Adrenal gland (tissue), 12 donors: Measurements from ENCODE around the gene TEX22. TPM values are rescaled to one million over a fixed set of nuclear protein-coding genes. Genes with fewer than 3 reads are reported as not detected.

Experiments
- DNase-seq, 7 donors: peaks; one replicate each; pipeline ENCODE4 v3.0.0-alpha.2; 2019 to 2020
- H3K27ac ChIP-seq, 5 donors: fragments of 200-600 bp; sonication (generic) in 4 of 5; 1 replicate in 3 of 5; 2 replicates in 2 of 5; pipeline versions ENCODE4 v1.5.1 to v1.8.0; 2016 to 2020; ENCODE audit warnings: mild to moderate bottlenecking in 1 of 5
- H3K27me3 ChIP-seq: fragments of 200-600 bp; 2 replicates; pipeline ENCODE4 v1.8.0; 2021
- H3K36me3 ChIP-seq, 2 donors: fragments of 200-600 bp; replicated peaks in 1 of 2; 1 replicate in 1 of 2; 2 replicates in 1 of 2; pipeline versions ENCODE4 v1.5.1 to v1.8.0; 2018 to 2022
- H3K4me1 ChIP-seq, 2 donors: fragments of 200-600 bp; replicated peaks in 1 of 2; 1 replicate in 1 of 2; 2 replicates in 1 of 2; pipeline versions ENCODE4 v1.5.1 to v1.8.0; 2018 to 2021
- H3K4me3 ChIP-seq, 4 donors: fragments of 200-600 bp; sonication (generic) in 3 of 4; one replicate each; pipeline ENCODE4 v1.5.1; 2016 to 2018
- H3K9me3 ChIP-seq, 3 donors: fragments of 200-600 bp; sonication (generic) in 1 of 3; replicated peaks in 1 of 3; 1 replicate in 2 of 3; 2 replicates in 1 of 3; pipeline versions ENCODE4 v1.5.1 to v1.8.0; 2016 to 2021
- POLR2A ChIP-seq, 2 donors: fragments of 450-650 bp; IDR thresholded peaks; one replicate each; pipeline ENCODE4 v1.6.1; 2017; ENCODE audit warnings: antibody characterized with exemption in 2 of 2, mild to moderate bottlenecking in 2 of 2, moderate library complexity in 1 of 2
- WGBS, 4 donors: extraction: QIAGEN DNeasy Blood & Tissue Kit in 2 of 4; methylation state at CpG; one replicate each; pipeline versions ENCODE4 v1.1.5 to v1.1.7; 2013 to 2017; 5-methylcytosine and 5-hydroxymethylcytosine counted together
- intact Hi-C, 2 donors: fragments of 100-400 bp; cut with DNase I; formaldehyde crosslinking; loops; one replicate each; pipeline versions ENCODE4 v1.14.1 to v1.15.0; 2022 to 2023
- polyA plus RNA-seq, 3 donors: library from polyadenylated mRNA; stranded (reverse); fragments of 200-250 nt in 2 of 3; fragments of 350-450 nt in 1 of 3; fragmentation: Illumina TruSeq in 1 of 3; extraction: RNeasy Lipid Tissue Mini Kit (QIAGEN cat#74804) in 1 of 3; gene quantifications; one replicate each; pipeline ENCODE4 v1.2.3, GENCODE V29; 2013 to 2014
- total RNA-seq, 9 donors: library from RNA; depleted of rRNA in 4 of 9; stranded (reverse); fragments of >200 nt in 4 of 9; fragments of 120-200 nt in 1 of 9; fragmentation: NEBNext Ultra II Directional in 1 of 9; extraction: Animal tissue kit (Norgen Biotek cat#: 25700) in 1 of 9; gene quantifications; one replicate each; pipeline versions ENCODE4 v1.1.0 to v1.2.4, GENCODE V29; 2013 to 2023
- TF ChIP-seq, protein P1 (sequence below), 6 experiments: fragments of 450-650 bp in 4 of 6; fragments of 200-600 bp in 2 of 6; sonication (generic) in 1 of 6; IDR thresholded peaks; 1 replicate in 5 of 6; 2 replicates in 1 of 6; pipeline versions ENCODE4 v1.5.1 to v1.8.0; 2016 to 2021; ENCODE audit warnings: antibody characterized with exemption in 6 of 6, mild to moderate bottlenecking in 2 of 6, moderate library complexity in 1 of 6
- donor health status: healthy with polysubstance abuse.
- donor health status: Bipolar disorder and iron deficiency.
- donor health status: DM: yes; HTN: yes; CAD: no.
- donor health status: DM: no; HTN: no; CAD: no.
- donor health status: DM: no; HTN: no; CAD: no.
- donor health status: DM: yes; HTN: yes; CAD: no.

Gene TEX22
- total and polyA plus RNA-seq, 12 donors = 0.17 to 2.8 (median 0.38) TPM; not detected in 3

- Histone ChIP-seq H3K9me3 (no peaks in the 10 kb centered on the region), H3K27ac (no peak overlapping the region), H3K4me1 (peaks cover 0 to 7% of the 10 kb centered on the region in 2 donors), H3K27me3 (no peaks in the 10 kb centered on the region), H3K36me3 (peaks cover 0 to 25% of the 10 kb centered on the region in 2 donors), H3K4me3 (no peak overlapping the region)
- DNase-seq = no peak
- TF ChIP-seq, protein P1, sequence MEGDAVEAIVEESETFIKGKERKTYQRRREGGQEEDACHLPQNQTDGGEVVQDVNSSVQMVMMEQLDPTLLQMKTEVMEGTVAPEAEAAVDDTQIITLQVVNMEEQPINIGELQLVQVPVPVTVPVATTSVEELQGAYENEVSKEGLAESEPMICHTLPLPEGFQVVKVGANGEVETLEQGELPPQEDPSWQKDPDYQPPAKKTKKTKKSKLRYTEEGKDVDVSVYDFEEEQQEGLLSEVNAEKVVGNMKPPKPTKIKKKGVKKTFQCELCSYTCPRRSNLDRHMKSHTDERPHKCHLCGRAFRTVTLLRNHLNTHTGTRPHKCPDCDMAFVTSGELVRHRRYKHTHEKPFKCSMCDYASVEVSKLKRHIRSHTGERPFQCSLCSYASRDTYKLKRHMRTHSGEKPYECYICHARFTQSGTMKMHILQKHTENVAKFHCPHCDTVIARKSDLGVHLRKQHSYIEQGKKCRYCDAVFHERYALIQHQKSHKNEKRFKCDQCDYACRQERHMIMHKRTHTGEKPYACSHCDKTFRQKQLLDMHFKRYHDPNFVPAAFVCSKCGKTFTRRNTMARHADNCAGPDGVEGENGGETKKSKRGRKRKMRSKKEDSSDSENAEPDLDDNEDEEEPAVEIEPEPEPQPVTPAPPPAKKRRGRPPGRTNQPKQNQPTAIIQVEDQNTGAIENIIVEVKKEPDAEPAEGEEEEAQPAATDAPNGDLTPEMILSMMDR (IDR thresholded peaks at IDR 0.05) = no peak
- no peak for TF ChIP-seq POLR2A (IDR thresholded peaks at IDR 0.05)
- intact Hi-C loops = loop anchor here in 1 of 2 donors (5.0 kb wide), 1 partner anchor 38 kb away; the partner anchor contains the start of gene CRIP1
- WGBS, 4 donors = 84 to 93% (median 90%) methylated on average over 14 to 47 of the region's 47 CpGs
These were observed 51.2 kb downstream of the TEX22 start for GRCh38 chr14:105449276-105450122.

GRCh38 chr14:105450123-105450505, 51.8 kb downstream of the TEX22 start:
- DNase-seq = no peak
- WGBS, 4 donors = 89 to 96% (median 89%) methylated on average over 17 to 22 of the region's 22 CpGs
- H3K4me1 ChIP-seq = peaks cover 0 to 7% of the 10 kb centered on the region in 2 donors
- H3K36me3 ChIP-seq = peaks cover 0 to 31% of the 10 kb centered on the region in 2 donors
- no peak overlapping the region for H3K27ac ChIP-seq
- no peaks in the 10 kb centered on the region for H3K27me3 ChIP-seq
- H3K4me3 ChIP-seq = no peak overlapping the region
- H3K9me3 ChIP-seq = no peaks in the 10 kb centered on the region
- intact Hi-C loops = no loop called here
- TF ChIP-seq, protein P1 (IDR thresholded peaks at IDR 0.05) = no peak
- no peak for TF ChIP-seq POLR2A (IDR thresholded peaks at IDR 0.05)

GRCh38 chr14:105450864-105451720, 52.8 kb downstream of the TEX22 start:
- TF ChIP-seq, protein P1 (IDR thresholded peaks at IDR 0.05) = no peak
- no peak for TF ChIP-seq POLR2A (IDR thresholded peaks at IDR 0.05)
- Histone ChIP-seq H3K36me3 (peaks cover 0 to 40% of the 10 kb centered on the region in 2 donors), H3K27me3 (no peaks in the 10 kb centered on the region), H3K4me1 (peaks cover 0 to 7% of the 10 kb centered on the region in 2 donors), H3K4me3 (no peak overlapping the region), H3K27ac (no peak overlapping the region), H3K9me3 (no peaks in the 10 kb centered on the region)
- intact Hi-C loops = no loop called here
- WGBS, 4 donors = 88 to 91% (median 89%) methylated on average over 12 to 29 of the region's 29 CpGs
- no peak for DNase-seq

- no peaks in the 10 kb centered on the region for H3K9me3 ChIP-seq
- TF ChIP-seq POLR2A (IDR thresholded peaks at IDR 0.05) = no peak
- TF ChIP-seq, protein P1 (IDR thresholded peaks at IDR 0.05) = no peak
- H3K36me3 ChIP-seq = peaks cover 0 to 55% of the 10 kb centered on the region in 2 donors
- intact Hi-C loops = no loop called here
- no peak overlapping the region for H3K4me3 ChIP-seq
- peaks cover 0 to 7% of the 10 kb centered on the region in 2 donors for H3K4me1 ChIP-seq
- no peaks in the 10 kb centered on the region for H3K27me3 ChIP-seq
- no peak overlapping the region for H3K27ac ChIP-seq
- DNase-seq = no peak
- 87 to 100% (median 89%) methylated on average over 3 to 14 of the region's 14 CpGs for WGBS, 4 donors
These were observed 54.6 kb downstream of the TEX22 start for GRCh38 chr14:105452963-105453362.
